Lung (tissue), 12 donors: ENCODE results near the gene LEF1. TPM values are rescaled to one million over a fixed set of nuclear protein-coding genes. Genes with fewer than 3 reads are reported as not detected.

Experiments
- ATAC-seq: fragments of 200-7000 bp; cut with Tn5 transposase; one replicate; pipeline ENCODE4 v1.9.1; 2020; ENCODE audit warnings: moderate number of reproducible peaks; ENCODE audit not compliant: insufficient read depth, low FRiP score
- DNase-seq, 3 donors: peaks; one replicate each; pipeline ENCODE4 v3.0.0-alpha.2; 2013 to 2017
- H3K27ac ChIP-seq, 2 donors: one replicate each; pipeline ENCODE4 v1.5.1; 2013; ENCODE audit warnings: mild to moderate bottlenecking in 2 of 2, moderate library complexity in 2 of 2, control low read depth in 1 of 2, inconsistent platforms in 1 of 2, low read depth in 1 of 2, low read length in 1 of 2
- H3K27me3 ChIP-seq, 3 donors: one replicate each; pipeline ENCODE4 v1.5.1; 2013; ENCODE audit warnings: low read length in 2 of 3; ENCODE audit not compliant: control insufficient read depth in 3 of 3, insufficient read depth in 3 of 3
- H3K36me3 ChIP-seq, 4 donors: one replicate each; pipeline ENCODE4 v1.5.1; 2013; ENCODE audit warnings: low read length in 4 of 4, mild to moderate bottlenecking in 1 of 4, moderate library complexity in 1 of 4; ENCODE audit not compliant: control insufficient read depth in 4 of 4, insufficient read depth in 4 of 4
- H3K4me1 ChIP-seq, 5 donors: one replicate each; pipeline ENCODE4 v1.5.1; 2013; ENCODE audit warnings: low read length in 5 of 5, mild to moderate bottlenecking in 2 of 5, moderate library complexity in 1 of 5; ENCODE audit not compliant: control insufficient read depth in 5 of 5, insufficient read depth in 5 of 5
- H3K4me3 ChIP-seq: one replicate; pipeline ENCODE4 v1.5.1; 2013; ENCODE audit warnings: mild to moderate bottlenecking, control low read depth, moderate library complexity
- H3K9ac ChIP-seq, 2 donors: one replicate each; pipeline ENCODE4 v1.5.1; 2013; ENCODE audit warnings: low read length in 2 of 2, control low read depth in 1 of 2; ENCODE audit not compliant: insufficient read depth in 1 of 2
- H3K9me3 ChIP-seq, 4 donors: one replicate each; pipeline ENCODE4 v1.5.1; 2013; ENCODE audit warnings: low read length in 3 of 4, mild to moderate bottlenecking in 1 of 4, moderate library complexity in 1 of 4; ENCODE audit not compliant: control insufficient read depth in 4 of 4, insufficient read depth in 3 of 4
- CTCF ChIP-seq: IDR thresholded peaks from 2 replicates; pipeline ENCODE4 v1.5.1; 2012; ENCODE audit warnings: mild to moderate bottlenecking; ENCODE audit errors: control extremely low read depth, extremely low read depth
- WGBS, 2 donors: extraction: QIAGEN DNeasy Blood & Tissue Kit; methylation state at CpG; one replicate each; pipeline ENCODE4 v1.1.7; 2013; 5-methylcytosine and 5-hydroxymethylcytosine counted together
- polyA plus RNA-seq, 2 donors: library from polyadenylated mRNA; stranded (reverse); fragments of 200-250 nt; gene quantifications; one replicate each; pipeline ENCODE4 v1.2.1, GENCODE V29; 2013
- total RNA-seq, 2 donors: library from RNA; depleted of rRNA in 1 of 2; stranded (reverse); fragments of >200 nt in 1 of 2; gene quantifications; one replicate each; pipeline ENCODE4 v1.2.1, GENCODE V29; 2014 to 2021
- donor health status: control.
- donor health status: control.
- donor health status: Bipolar disorder and iron deficiency.
- donor health status: healthy.
- donor health status: DM: yes; HTN: yes; CAD: no.

The LEF1 gene
- total and polyA plus RNA-seq, 4 donors: 2.7 to 25.4 (median 4.0) TPM

- ATAC-seq (no peak), DNase-seq (no peak)
- WGBS, 2 donors: 93 to 98% methylated on average over 2 of the region's 2 CpGs
- H3K4me3 ChIP-seq: no peak overlapping the region
- no peaks in the 10 kb centered on the region for H3K9me3 ChIP-seq
- no peak overlapping the region for H3K27ac ChIP-seq
- H3K36me3 ChIP-seq: peaks cover 9 to 13% (median 11%) of the 10 kb centered on the region in 4 donors
- no peak for TF ChIP-seq CTCF
- H3K27me3 ChIP-seq: no peaks in the 10 kb centered on the region
- peaks cover 0 to 1% (median 0%) of the 10 kb centered on the region in 5 donors for H3K4me1 ChIP-seq
- H3K9ac ChIP-seq: no peak overlapping the region
Observed at GRCh38 chr4:108037884-108038283, 130.8 kb downstream of the LEF1 start.

GRCh38 chr4:108036213-108036612 lies 132.5 kb downstream of the LEF1 start:
- no peak overlapping the region for H3K27ac ChIP-seq
- TF ChIP-seq CTCF: no peak
- 58 to 68% methylated on average over 7 of the region's 7 CpGs for WGBS, 2 donors
- H3K36me3 ChIP-seq: peaks cover 10 to 19% (median 13%) of the 10 kb centered on the region in 4 donors
- no peak overlapping the region for H3K9ac ChIP-seq
- ATAC-seq: no peak
- DNase-seq: no peak
- H3K27me3 ChIP-seq: no peaks in the 10 kb centered on the region
- peaks cover 0 to 1% (median 0%) of the 10 kb centered on the region in 5 donors for H3K4me1 ChIP-seq
- no peaks in the 10 kb centered on the region for H3K9me3 ChIP-seq
- H3K4me3 ChIP-seq: no peak overlapping the region

- no peak for DNase-seq
- Histone ChIP-seq H3K9ac (no peak overlapping the region), H3K4me1 (peaks cover 0 to 1% (median 0%) of the 10 kb centered on the region in 5 donors), H3K36me3 (peaks cover 10 to 22% (median 14%) of the 10 kb centered on the region in 4 donors), H3K27ac (no peak overlapping the region), H3K4me3 (no peak overlapping the region), H3K27me3 (no peaks in the 10 kb centered on the region), H3K9me3 (no peaks in the 10 kb centered on the region)
- 55 to 83% methylated on average over 6 of the region's 6 CpGs for WGBS, 2 donors
- TF ChIP-seq CTCF: no peak
- ATAC-seq: no peak
Observed at GRCh38 chr4:108035691-108036090, 133.0 kb downstream of the LEF1 start.

GRCh38 chr4:108034565-108034964 lies 134.2 kb downstream of the LEF1 start:
- TF ChIP-seq CTCF: no peak
- ATAC-seq (no peak), DNase-seq (no peak)
- Histone ChIP-seq H3K4me1 (peaks cover 0 to 1% (median 0%) of the 10 kb centered on the region in 5 donors), H3K9ac (no peak overlapping the region), H3K27ac (no peak overlapping the region), H3K36me3 (peaks cover 10 to 25% (median 15%) of the 10 kb centered on the region in 4 donors), H3K27me3 (no peaks in the 10 kb centered on the region), H3K4me3 (no peak overlapping the region), H3K9me3 (no peaks in the 10 kb centered on the region)
- 84% methylated on average over 7 of the region's 7 CpGs for WGBS, 2 donors
